ENCODE results near the gene F2RL1.
"Not testable (repeated sequence)": the region's sequence is repeated elsewhere in the genome, so short reads cannot be mapped to it uniquely, and the experiment has no call there.

DNA sequence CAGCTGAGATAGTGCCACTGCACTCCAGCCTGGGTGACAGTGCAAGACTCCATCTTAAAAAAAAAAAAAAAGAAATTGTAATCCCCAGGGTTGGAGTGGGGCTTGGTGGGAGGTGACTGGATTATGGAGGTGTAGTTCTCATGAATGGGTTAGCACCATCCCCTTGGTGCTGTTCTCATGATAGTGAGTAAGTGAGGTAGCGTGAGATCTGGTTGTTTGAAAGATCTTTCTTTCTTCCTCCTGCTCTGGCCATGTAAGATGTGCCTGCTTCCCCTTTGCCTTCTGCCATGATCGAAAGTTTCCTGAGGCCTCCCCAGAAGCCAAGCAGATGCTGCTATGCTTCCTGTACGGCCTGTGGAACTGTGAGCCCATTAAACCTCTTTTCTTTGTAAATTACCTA is 34.9 kb downstream of the F2RL1 start:
- TF ChIP-seq POLR2AphosphoS5, EP300, POLR2A (IDR thresholded peaks at IDR 0.05): not testable (repeated sequence)
- TF ChIP-seq, protein P1, sequence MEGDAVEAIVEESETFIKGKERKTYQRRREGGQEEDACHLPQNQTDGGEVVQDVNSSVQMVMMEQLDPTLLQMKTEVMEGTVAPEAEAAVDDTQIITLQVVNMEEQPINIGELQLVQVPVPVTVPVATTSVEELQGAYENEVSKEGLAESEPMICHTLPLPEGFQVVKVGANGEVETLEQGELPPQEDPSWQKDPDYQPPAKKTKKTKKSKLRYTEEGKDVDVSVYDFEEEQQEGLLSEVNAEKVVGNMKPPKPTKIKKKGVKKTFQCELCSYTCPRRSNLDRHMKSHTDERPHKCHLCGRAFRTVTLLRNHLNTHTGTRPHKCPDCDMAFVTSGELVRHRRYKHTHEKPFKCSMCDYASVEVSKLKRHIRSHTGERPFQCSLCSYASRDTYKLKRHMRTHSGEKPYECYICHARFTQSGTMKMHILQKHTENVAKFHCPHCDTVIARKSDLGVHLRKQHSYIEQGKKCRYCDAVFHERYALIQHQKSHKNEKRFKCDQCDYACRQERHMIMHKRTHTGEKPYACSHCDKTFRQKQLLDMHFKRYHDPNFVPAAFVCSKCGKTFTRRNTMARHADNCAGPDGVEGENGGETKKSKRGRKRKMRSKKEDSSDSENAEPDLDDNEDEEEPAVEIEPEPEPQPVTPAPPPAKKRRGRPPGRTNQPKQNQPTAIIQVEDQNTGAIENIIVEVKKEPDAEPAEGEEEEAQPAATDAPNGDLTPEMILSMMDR (IDR thresholded peaks at IDR 0.05): not testable (repeated sequence)
